ENCODE data around the gene CCDC61. TPM values are rescaled to one million over a fixed set of nuclear protein-coding genes. Genes with fewer than 3 reads are reported as not detected.

Gene CCDC61
- 11.1 TPM for total RNA-seq

DNA sequence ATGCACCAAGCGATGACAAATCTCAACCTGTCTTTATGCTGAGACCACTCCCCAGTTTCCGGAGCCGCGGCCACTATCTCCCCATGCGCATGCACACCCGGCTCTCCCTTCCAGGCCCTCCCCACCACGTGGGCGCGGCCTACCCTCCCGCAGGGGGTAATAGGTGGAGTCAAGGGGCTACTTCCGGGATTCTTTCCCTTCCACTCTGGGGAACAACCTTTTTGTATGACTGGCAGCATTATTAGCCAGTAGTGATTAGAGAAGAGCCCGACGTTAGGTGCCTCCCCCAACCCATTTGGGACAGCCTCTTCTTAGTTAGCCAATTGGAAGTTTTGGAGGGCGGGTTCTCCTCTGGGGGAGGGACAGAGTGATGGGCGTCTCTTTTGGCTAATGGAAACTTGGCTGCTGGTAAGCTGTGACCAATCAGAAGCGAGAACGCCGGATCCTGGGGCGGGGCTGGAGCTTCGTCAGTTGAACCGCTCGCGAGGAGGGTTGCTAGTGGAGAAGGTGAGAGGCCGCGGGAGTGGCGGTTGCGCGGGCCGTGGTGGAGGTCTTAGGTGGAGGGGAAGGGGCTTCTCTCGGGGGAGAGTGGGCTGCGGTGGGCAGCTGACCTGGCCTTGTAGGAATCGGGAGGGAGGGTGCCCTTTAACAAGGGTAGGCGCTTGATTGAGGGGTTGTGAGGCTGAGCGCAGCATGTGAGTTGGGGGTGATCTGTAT, at the start of gene CCDC61:
CCDC61 (plus strand) TSS at position 470 of the 717 bp plus-strand sequence. CDS start 7,552 bp downstream, outside the sequence.
- ATAC-seq, result peak; percentile 97

DNA sequence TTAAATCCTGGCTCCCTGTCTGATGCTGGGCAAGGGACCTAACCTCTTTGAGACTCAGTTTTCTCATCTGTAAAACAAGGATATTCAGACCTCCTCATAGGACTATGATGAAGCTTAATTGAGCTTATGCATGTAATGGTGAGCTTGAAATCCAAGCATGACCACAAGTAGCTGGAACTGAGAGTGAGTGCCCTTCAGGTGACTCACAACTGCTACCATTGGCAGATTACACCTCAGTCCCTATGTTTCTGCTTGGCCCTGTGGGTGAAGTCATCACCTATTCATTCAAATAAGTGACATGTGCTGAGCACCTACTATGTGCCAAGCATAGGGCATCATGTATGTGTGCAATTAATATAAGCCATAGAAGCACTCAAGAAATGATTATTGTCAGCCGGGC, 47.3 kb upstream of the CCDC61 start:
- no peak for DNase-seq (ENCODE audit: low spot score)
- no peak for ATAC-seq

More for the DNA sequence above, at the start of gene CCDC61:
- DNase-seq (ENCODE audit: low spot score), result peak; percentile 96

GRCh38 chr19:45952341-45952685, 43.0 kb upstream of the CCDC61 start:
- no peak for DNase-seq (ENCODE audit: low spot score)
- ATAC-seq, result no peak

- ATAC-seq (peak; percentile 76), DNase-seq (ENCODE audit: low spot score) (no peak)
Measured at GRCh38 chr19:45952686-45953505, 42.4 kb upstream of the CCDC61 start.

DNA sequence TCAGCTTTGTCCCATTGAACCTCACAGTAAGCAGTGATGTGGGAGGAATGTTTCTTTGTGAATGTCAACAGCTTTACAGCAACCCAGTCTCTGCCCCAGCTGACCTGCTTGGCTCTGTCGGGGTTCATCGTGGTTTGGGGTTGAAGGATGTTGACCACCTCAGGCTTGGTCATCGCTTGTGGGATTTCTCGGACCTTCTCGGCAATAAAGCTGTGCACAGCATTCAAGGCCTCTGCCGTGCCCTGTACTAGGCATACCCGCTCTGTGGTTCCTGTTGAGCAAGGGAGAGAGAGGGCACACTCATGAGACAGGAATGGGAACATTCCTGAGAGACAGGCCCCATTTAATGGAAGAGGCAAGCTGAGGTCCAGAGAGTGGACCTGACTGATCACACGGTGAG, 41.6 kb upstream of the CCDC61 start:
- no peak for ATAC-seq
- DNase-seq (ENCODE audit: low spot score), result no peak

DNA sequence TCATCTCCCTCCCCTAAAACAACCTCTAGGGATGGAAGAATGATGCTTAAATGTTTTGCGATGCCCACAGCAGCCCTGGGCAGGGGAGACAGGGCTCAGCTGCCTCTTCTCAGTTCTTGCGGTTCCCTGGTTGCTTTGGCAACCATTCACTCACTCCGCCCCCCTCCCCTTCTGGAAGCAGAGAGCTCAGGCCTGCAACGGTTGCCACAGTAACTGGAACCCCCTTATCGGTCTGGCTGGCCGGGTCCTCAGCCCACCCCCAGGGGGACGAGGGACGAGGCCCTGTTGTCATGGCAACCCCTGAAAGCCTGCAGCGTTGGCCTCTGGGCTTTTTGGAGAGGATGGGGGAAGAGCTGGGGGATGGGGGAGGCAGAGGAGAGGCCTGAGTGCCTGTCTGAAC, 41.1 kb upstream of the CCDC61 start:
- ATAC-seq, result no peak
- no peak for DNase-seq (ENCODE audit: low spot score)

DNA sequence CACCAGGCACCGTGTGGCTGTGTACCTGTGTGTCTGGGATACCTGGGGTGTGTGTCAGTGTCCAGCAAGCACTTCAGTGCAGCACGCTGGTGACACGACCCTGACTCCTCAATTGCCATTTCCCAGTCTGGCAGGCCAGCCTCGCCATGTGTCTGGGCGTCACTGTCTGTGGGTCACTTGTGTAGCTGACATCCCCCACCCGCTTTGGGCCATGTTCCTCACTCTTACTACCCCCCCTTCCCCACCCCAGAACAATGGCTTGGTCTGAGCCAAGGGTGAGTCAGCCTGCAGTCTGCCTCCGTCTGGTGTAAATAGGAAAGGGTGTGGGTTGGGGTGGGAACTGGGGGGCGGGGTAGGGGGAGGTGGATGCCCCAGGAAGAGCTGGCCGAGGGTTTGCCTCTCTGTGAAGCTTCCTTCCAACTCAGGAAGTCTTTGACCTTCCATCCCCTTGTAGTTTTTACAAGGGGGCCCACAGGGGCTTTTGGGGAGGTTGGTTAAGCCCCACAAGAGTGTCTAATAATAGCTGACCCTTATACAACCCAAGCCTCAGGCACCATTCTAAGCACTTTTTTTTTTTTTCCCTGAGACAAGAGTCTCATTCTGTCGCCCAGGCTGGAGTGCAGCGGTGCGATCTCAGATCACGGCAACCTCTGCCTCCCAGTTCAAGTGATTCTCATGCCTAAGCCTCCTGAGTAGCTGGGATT, 39.2 kb upstream of the CCDC61 start:
- ATAC-seq (peak; percentile 62), DNase-seq (ENCODE audit: low spot score) (no peak)

- no peak for ATAC-seq
Measured at GRCh38 chr19:45958320-45958719, 36.9 kb upstream of the CCDC61 start.

DNA sequence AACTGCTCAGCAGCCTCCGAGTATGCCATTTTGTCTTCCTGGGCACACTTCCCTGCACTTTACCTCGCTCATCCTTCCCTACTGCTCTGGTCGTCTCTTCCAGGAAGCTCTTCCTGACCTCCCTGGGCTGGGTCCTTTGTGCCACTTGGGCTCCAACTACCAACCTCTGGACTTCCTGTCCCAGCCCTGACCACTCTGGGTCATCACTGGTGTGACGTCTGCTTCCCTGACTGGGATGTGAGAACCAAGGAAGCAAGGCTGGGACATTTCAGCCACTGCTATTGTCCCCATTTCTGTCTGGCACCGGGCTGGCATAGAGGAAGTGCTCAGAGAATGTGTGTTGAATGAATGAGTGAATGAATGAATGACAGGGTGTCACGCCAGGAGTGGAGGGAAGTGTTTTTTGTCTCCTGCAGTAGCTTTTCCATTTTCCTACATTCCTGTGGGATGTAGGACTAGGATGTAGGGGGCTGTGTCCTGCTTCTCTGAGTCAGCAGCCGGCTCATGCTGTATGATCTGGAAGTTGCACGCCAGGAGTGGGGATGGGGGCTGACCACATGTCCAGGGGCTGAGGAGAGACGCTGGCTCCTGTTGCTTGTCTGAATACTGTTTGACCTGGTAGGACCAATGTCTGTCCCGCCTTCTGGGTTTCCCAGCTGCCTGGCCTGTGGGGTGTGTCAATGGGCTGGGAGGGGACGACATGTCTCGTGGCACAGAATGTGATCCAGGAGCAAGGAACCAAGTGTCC, 36.3 kb upstream of the CCDC61 start:
- DNase-seq (ENCODE audit: low spot score), result no peak
- no peak for ATAC-seq

More at GRCh38 chr19:45958320-45958719, 36.9 kb upstream of the CCDC61 start:
- DNase-seq (ENCODE audit: low spot score), result no peak

DNA sequence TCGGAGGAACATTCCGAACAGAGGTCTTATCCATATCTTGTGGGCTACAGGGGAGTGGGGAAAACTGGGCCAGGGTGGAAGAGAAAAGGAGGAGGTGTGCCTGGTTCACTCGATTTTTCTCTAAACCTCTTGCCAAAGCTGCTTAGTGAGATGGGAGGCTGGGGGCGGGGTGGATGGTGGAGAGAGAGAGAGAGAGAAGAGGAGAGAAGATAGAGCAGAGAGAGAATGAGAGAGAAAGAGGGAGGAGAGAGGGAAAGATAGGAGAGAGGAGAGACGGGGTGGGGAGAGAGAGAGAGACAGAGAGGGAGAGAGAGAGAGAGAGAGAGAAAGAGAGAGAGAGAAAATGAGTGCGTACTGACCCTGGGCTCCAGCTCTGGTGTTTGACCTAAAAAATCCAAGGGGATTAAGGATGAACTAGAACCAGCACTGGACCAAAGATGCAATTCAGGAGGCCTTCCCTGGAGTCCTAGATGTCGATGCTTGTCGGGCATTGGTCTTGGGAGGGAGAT, 35.7 kb upstream of the CCDC61 start:
- no peak for DNase-seq (ENCODE audit: low spot score)
- ATAC-seq, result no peak

DNA sequence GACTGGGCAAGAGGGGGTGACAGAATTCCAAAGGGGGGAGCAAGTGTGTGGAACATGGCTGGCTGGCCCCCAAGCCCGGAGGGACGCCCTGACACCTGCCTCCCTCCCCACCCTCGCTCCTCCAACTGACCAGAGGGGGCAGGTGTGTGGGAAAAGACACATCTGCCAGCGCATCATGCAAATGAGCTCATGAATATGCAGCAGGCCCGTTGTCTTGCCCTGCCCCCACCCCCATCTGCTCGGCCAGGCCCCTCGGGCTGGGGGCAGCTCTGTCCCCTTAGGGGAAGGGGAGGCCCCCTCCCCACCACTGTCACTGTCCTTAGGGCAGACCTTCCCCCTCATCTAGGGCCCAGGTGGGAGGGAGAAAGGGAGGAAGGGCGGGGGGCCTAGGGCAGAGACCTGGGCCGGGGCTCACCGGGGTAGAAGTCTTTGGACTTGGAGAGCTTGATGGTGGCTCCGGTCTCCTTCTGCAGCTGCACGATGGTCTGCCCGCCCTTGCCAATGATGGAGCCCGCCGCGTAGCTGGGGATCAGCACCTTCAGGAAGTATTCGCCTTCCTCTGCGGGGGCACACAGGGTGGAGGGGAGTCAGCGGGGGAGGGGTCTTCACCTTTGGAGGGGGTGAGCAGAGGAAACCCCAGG, 34.6 kb upstream of the CCDC61 start:
- no peak for ATAC-seq
- no peak for DNase-seq (ENCODE audit: low spot score)

DNA sequence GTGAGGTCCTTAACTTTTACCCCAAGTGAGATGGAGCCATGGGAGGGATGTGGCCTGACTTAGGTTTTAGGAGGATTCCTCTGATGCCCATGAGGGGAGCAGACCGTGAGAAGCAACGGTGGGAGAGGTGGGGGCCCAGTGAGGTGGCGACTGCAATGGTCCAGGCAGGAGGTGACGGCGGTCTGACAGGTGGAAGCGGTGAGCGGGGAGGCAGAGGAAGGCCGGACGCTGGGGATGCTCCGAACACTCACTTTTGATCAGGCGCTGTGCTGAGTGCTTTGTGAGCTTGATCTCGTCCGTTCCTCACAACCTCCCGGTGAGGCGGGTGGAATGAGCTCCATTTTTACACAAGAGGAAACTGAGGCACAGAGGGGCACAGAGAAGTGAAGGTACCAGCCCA, 33.2 kb upstream of the CCDC61 start:
- no peak for ATAC-seq
- DNase-seq (ENCODE audit: low spot score), result no peak

DNA sequence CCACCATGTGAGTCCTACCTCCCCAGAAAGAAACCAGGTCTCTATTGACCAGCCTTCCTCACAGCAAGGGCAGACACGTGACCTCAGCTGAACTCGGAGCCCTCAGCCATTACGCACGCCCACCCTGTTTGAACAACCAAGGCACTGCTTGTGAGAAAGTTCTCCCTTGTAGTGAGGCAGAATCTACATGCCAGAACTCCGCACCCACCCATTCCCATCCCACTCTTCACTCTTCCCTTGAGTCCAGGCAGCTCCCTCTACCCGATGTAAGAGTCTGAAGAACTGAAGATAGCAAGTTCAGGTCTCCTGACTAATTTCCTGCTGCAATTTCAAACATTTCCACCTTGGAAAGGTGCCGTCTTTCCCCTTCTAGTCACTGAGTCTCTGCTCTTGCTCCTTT, 28.0 kb upstream of the CCDC61 start:
- DNase-seq (ENCODE audit: low spot score) (no peak), ATAC-seq (no peak)

DNA sequence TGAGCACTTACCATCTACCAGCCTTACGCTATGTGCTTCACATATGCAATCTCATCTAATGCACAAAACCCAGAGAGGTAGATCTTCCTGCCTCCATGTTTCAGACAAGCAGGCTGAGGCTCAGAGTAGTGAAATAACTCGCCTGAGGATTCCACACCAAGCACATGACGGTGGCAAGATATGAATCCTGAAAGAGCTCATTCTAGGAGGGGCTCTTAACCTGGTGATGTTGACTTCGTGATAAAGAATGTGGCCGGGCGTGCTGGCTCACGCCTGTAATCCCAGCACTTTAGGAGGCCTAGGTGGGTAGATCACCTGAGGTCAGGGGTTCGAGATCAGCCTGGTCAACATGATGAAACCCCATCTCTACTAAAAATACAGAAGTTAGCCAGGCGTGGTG, 26.6 kb upstream of the CCDC61 start:
- ATAC-seq (no peak), DNase-seq (ENCODE audit: low spot score) (no peak)

GRCh38 chr19:45969676-45970075, 25.6 kb upstream of the CCDC61 start:
- no peak for DNase-seq (ENCODE audit: low spot score)
- ATAC-seq, result no peak

- ATAC-seq, result peak; percentile 29
- no peak for DNase-seq (ENCODE audit: low spot score)
Measured at GRCh38 chr19:45971260-45971902, 23.9 kb upstream of the CCDC61 start.

DNA sequence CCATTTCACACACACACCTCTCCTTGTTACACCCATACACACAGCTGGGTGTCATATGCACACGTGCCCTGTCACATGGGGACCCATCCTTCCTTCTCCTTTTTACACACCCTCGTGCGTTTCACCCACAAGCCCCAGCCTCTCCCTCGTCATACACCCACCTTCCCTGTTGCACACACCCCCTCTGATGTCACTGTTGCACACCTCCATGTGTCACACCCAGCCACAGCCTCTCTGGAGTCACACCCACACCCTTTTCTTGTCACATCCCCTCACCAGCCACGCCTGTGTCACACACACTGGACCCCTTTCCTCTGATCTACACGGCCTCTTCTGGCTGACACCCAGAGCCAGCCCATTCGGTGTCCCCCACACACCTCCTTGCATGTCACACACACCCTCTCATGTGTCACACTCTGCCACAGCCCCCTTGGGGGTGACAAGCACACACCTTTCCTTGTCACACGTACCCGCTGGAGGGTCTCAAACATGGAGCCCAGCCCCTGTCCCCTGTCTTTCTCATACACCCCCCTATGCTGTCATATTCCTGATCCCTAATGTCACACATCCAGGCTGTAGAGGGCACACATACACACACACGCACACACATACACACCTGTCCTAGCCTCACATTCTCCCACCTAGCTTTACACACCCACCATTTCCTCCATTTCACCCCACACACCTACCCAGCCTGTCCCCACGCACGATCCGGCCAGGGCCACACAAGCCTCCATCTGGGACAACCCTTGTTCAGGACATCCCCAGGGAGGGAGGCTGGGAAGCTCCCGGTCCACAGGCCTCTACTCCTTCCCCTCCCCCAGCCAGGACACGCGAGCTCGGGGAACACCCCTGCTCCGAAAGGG, 23.0 kb upstream of the CCDC61 start:
- ATAC-seq, result peak; percentile 23
- DNase-seq (ENCODE audit: low spot score), result no peak

DNA sequence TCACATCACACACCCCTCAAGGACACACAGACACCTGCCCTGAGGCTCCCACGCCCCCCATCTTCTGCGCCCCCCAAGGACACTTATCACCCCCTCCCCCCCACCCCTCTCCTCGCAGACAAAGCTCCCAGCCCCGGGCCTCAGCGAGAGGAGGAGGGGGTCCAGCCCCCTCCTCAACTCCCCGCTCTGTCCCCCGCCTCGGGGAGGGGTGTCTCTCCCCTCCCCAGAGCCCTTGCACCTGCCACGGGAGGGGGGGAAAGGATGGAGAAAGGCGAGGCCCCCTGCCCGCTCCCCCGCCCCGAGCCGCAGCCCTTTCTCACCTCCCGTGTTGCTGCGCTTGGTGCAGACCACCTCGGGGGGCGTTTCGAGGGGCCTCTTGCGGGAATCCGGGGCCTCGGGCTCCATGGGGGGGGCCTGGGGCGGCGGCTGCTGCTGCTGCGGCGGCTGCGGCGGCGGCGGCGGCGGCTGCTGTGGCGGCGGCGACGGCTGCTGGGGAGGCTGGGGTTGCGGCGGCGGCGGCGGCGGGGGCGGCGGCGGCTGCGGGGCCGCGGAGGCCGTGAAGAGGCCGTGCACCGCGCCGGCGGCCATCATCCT, 22.2 kb upstream of the CCDC61 start:
- no peak for DNase-seq (ENCODE audit: low spot score)

More for the DNA sequence above, 22.2 kb upstream of the CCDC61 start:
- ATAC-seq, result no peak
